ENCODE results near the gene PDCL3.

The PDCL3 gene

GRCh38 chr2:100611079-100612029, 48.6 kb downstream of the PDCL3 start:
- DNase-seq (ENCODE audit: low spot score) = no peak

- DNase-seq (ENCODE audit: low spot score) = no peak
Observed at GRCh38 chr2:100612388-100613000, 49.7 kb downstream of the PDCL3 start.

GRCh38 chr2:100613719-100614118, 50.9 kb downstream of the PDCL3 start:
- DNase-seq (ENCODE audit: low spot score) = no peak

- no peak for DNase-seq (ENCODE audit: low spot score)
Observed at GRCh38 chr2:100614455-100615000, 51.7 kb downstream of the PDCL3 start.

- peak; percentile 23 for DNase-seq (ENCODE audit: low spot score)
Observed at GRCh38 chr2:100615471-100615870, 52.7 kb downstream of the PDCL3 start.

GRCh38 chr2:100615886-100616285, 53.1 kb downstream of the PDCL3 start:
- no peak for DNase-seq (ENCODE audit: low spot score)

GRCh38 chr2:100616841-100617390, 54.1 kb downstream of the PDCL3 start:
- DNase-seq (ENCODE audit: low spot score) = no peak

- no peak for DNase-seq (ENCODE audit: low spot score)
Observed at GRCh38 chr2:100619951-100620350, 57.2 kb downstream of the PDCL3 start.

GRCh38 chr2:100620481-100620880, 57.7 kb downstream of the PDCL3 start:
- DNase-seq (ENCODE audit: low spot score) = no peak

GRCh38 chr2:100621371-100621951, 58.7 kb downstream of the PDCL3 start:
- DNase-seq (ENCODE audit: low spot score) = no peak

GRCh38 chr2:100623033-100623715, 60.4 kb downstream of the PDCL3 start:
- DNase-seq (ENCODE audit: low spot score) = no peak

- DNase-seq (ENCODE audit: low spot score) = no peak
Observed at GRCh38 chr2:100623930-100624329, 61.1 kb downstream of the PDCL3 start.

- no peak for DNase-seq (ENCODE audit: low spot score)
Observed at GRCh38 chr2:100624536-100624935, 61.7 kb downstream of the PDCL3 start.

GRCh38 chr2:100625717-100626116, 62.9 kb downstream of the PDCL3 start:
- no peak for DNase-seq (ENCODE audit: low spot score)

All from kidney tubule cell (primary cell).